B cell (primary cell): ENCODE data around the gene CDK4. TPM values are rescaled to one million over a fixed set of nuclear protein-coding genes. Genes with fewer than 3 reads are reported as not detected.

ENCODE experiments used
- ATAC-seq: fragments of 200-7000 bp; cut with Tn5 transposase; one replicate; pipeline ENCODE4 v1.10.0; 2021; ENCODE audit warnings: low read depth, mild to moderate bottlenecking, moderate number of reproducible peaks, moderate library complexity
- CTCF ChIA-PET: fragments of 350-600 bp; sonication (Branson Sonifier 250); formaldehyde crosslinking; loops from one replicate; lab custom pipeline; 2021; ENCODE audit warnings: antibody characterized with exemption, inconsistent platforms; lab: Charles Lee
- POLR2A ChIA-PET: fragments of 350-600 bp; sonication (Branson Sonifier 250); formaldehyde crosslinking; loops from one replicate; lab custom pipeline; 2021; ENCODE audit warnings: antibody characterized with exemption; lab: Charles Lee
- DNase-seq: peaks from one replicate; pipeline ENCODE4 v3.0.0; 2013
- H2AFZ ChIP-seq: 2 replicates; pipeline ENCODE4 v1.6.1; 2012; ENCODE audit warnings: mild to moderate bottlenecking, low read depth, low read length; ENCODE audit not compliant: insufficient read depth, poor library complexity, severe bottlenecking
- H3K27ac ChIP-seq, 2 donors: 1 replicate in 1 of 2; 2 replicates in 1 of 2; pipeline ENCODE4 v1.5.1; 2012 to 2013; ENCODE audit warnings: low read length in 2 of 2, mild to moderate bottlenecking in 2 of 2, moderate library complexity in 1 of 2
- H3K27me3 ChIP-seq, 4 experiments: fragments of 200-600 bp in 1 of 4; sonication (generic) in 1 of 4; replicated peaks in 1 of 4; 1 replicate in 2 of 4; 2 replicates in 2 of 4; pipeline versions ENCODE4 v1.6.1 to v1.7.0; 2013 to 2016; ENCODE audit warnings: low read length in 3 of 4, mild to moderate bottlenecking in 2 of 4, mixed read lengths in 1 of 4, moderate library complexity in 1 of 4; ENCODE audit not compliant: insufficient read depth in 4 of 4, control insufficient read depth in 3 of 4; ENCODE audit errors: control extremely low read depth in 1 of 4
- H3K36me3 ChIP-seq, 2 experiments: replicated peaks in 1 of 2; 1 replicate in 1 of 2; 2 replicates in 1 of 2; pipeline versions ENCODE4 v1.6.1 to v1.7.1; 2013; ENCODE audit warnings: low read length in 1 of 2; ENCODE audit not compliant: insufficient read depth in 2 of 2, control insufficient read depth in 1 of 2; ENCODE audit errors: control extremely low read depth in 1 of 2, extremely low read depth in 1 of 2
- H3K4me1 ChIP-seq, 2 donors: fragments of 200-600 bp in 1 of 2; sonication (generic) in 1 of 2; 1 replicate in 1 of 2; 2 replicates in 1 of 2; pipeline versions ENCODE4 v1.5.1 to v1.6.1; 2013 to 2017; ENCODE audit warnings: low read length in 2 of 2; ENCODE audit not compliant: control insufficient read depth in 2 of 2, insufficient read depth in 2 of 2
- H3K4me2 ChIP-seq: replicated peaks from 2 replicates; pipeline ENCODE3; 2012; ENCODE audit warnings: mild to moderate bottlenecking, low read depth, low read length; ENCODE audit not compliant: poor library complexity, severe bottlenecking
- H3K4me3 ChIP-seq, 5 experiments: fragments of 200-600 bp in 1 of 5; sonication (generic) in 1 of 5; 1 replicate in 3 of 5; 2 replicates in 2 of 5; pipeline versions ENCODE4 v1.5.1 to v1.7.0; 2011 to 2016; ENCODE audit warnings: low read length in 4 of 5, mild to moderate bottlenecking in 4 of 5, low read depth in 2 of 5, control low read depth in 1 of 5, moderate library complexity in 1 of 5; ENCODE audit not compliant: insufficient read depth in 1 of 5; ENCODE audit errors: control extremely low read depth in 1 of 5, extremely low read depth in 1 of 5
- H3K79me2 ChIP-seq: fragments of 200-600 bp; sonication (generic); one replicate; pipeline ENCODE4 v1.6.0; 2016; ENCODE audit warnings: low read length; ENCODE audit not compliant: control insufficient read depth, insufficient read depth
- H3K9ac ChIP-seq: fragments of 200-600 bp; sonication (generic); 2 replicates; pipeline ENCODE4 v1.6.1; 2017; ENCODE audit warnings: mild to moderate bottlenecking, low read length, moderate library complexity
- H3K9me3 ChIP-seq, 3 donors: one replicate each; pipeline versions ENCODE4 v1.6.1 to v1.7.1; 2013; ENCODE audit warnings: low read length in 2 of 3; ENCODE audit not compliant: control insufficient read depth in 2 of 3, insufficient read depth in 1 of 3; ENCODE audit errors: control extremely low read depth in 1 of 3
- H4K20me1 ChIP-seq: 2 replicates; pipeline ENCODE4 v1.6.0; 2012; ENCODE audit warnings: mild to moderate bottlenecking, low read length; ENCODE audit not compliant: insufficient read depth, control insufficient read depth, poor library complexity, severe bottlenecking
- H3K27ac Mint-ChIP-seq: one replicate; pipeline ENCODE4 v1.8.0; 2021; ENCODE audit warnings: mixed read lengths
- H3K27me3 Mint-ChIP-seq: one replicate; pipeline ENCODE4 v1.8.0; 2021; ENCODE audit warnings: mixed read lengths
- H3K4me1 Mint-ChIP-seq: one replicate; pipeline ENCODE4 v1.8.0; 2021; ENCODE audit warnings: mixed read lengths
- H3K4me3 Mint-ChIP-seq: one replicate; pipeline ENCODE4 v1.8.0; 2021; ENCODE audit warnings: mixed read lengths
- H3K9me3 Mint-ChIP-seq: one replicate; pipeline ENCODE4 v1.8.0; 2022; ENCODE audit warnings: mixed read lengths; ENCODE audit not compliant: insufficient read depth
- CTCF ChIP-seq: fragments of 200-600 bp; IDR thresholded peaks from one replicate; pipeline ENCODE4 v1.8.0; 2022; ENCODE audit warnings: antibody characterized with exemption, mild to moderate bottlenecking
- EZH2 ChIP-seq: IDR thresholded peaks from 2 replicates; pipeline ENCODE4 v1.6.1; 2012; ENCODE audit warnings: borderline replicate concordance, low read depth, mild to moderate bottlenecking, moderate library complexity, low read length; ENCODE audit not compliant: insufficient read depth, poor library complexity, severe bottlenecking
- WGBS: methylation state at CpG from one replicate; pipeline ENCODE4 v1.1.5; 2013; ENCODE audit warnings: missing lambda C conversion rate; ENCODE audit not compliant: insufficient coverage; 5-methylcytosine and 5-hydroxymethylcytosine counted together
- intact Hi-C: fragments of 100-400 bp; cut with micrococcal nuclease; formaldehyde crosslinking; loops from one replicate; pipeline ENCODE4 v1.10.0; 2022
- polyA plus RNA-seq: library from polyadenylated mRNA; depleted of rRNA; stranded (reverse); fragments of >200 nt; gene quantifications from 2 replicates; pipeline ENCODE4 v1.2.3, GENCODE V29; 2012
- total RNA-seq, 2 donors: library from RNA; stranded (reverse); fragments of 120-200 nt in 1 of 2; gene quantifications; 1 replicate in 1 of 2; 2 replicates in 1 of 2; pipeline versions ENCODE4 v1.2.3 to v1.2.4, GENCODE V29; 2013 to 2022

CDK4 gene
- total and polyA plus RNA-seq, 2 donors (not counting 1 experiment from before 2014, with no cell fraction given), result 34.8 to 44.6 TPM

GRCh38 chr12:57708296-57708695, 43.8 kb downstream of the CDK4 start:
- Histone ChIP-seq H2AFZ (no peak overlapping the region), H3K4me3 (no peak overlapping the region), H3K79me2 (peaks cover 7% of the 10 kb centered on the region), H3K9me3 (peaks cover 4 to 6% (median 5%) of the 10 kb centered on the region in 3 donors), H3K4me1 (no peaks in the 10 kb centered on the region), H3K9ac (no peak overlapping the region), H3K36me3 (peaks cover 11 to 43% of the 10 kb centered on the region in 2 experiments), H3K4me2 (no peak overlapping the region), H3K27me3 (no peaks in the 10 kb centered on the region), H4K20me1 (peaks cover 9% of the 10 kb centered on the region), H3K27ac (no peak overlapping the region)
- Mint-ChIP-seq H3K27me3 (no peaks in the 10 kb centered on the region), H3K4me1 (peaks cover 3% of the 10 kb centered on the region), H3K9me3 (no peaks in the 10 kb centered on the region), H3K4me3 (no peak overlapping the region), H3K27ac (no peak overlapping the region)
- CTCF ChIA-PET, result no interaction called here
- ATAC-seq (no peak), DNase-seq (no peak)
- WGBS, result no CpG with 5 or more reads among the region's 2 CpGs
- no peak for TF ChIP-seq CTCF
- no peak for TF ChIP-seq EZH2
- intact Hi-C loops, result no loop called here
- POLR2A ChIA-PET, result interaction anchor here (0.7 kb wide), 1 partner anchor 24 kb away, joined by 3 read pairs; no protein-coding TSS in a partner anchor

DNA sequence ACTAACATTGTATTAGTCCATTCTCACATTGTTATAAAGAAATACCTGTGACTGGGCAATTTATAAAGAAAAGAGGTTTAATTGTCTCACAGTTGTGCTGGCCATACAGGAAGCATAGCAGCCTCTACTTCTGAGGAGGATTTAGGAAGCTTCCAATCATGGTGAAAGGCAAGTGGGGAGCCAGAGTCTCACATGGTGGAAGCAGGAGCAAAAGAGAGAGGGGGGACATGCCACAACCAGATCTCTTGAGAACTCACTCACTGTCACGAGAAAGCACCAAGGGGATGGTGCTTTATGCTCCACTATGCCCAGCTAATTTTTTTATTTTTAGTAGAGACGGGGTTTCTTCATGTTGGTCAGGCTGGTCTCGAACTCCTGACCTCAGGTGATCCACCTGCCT, 44.9 kb downstream of the CDK4 start:
- Mint-ChIP-seq H3K9me3 (no peaks in the 10 kb centered on the region), H3K4me1 (peaks cover 8% of the 10 kb centered on the region), H3K27me3 (no peaks in the 10 kb centered on the region), H3K4me3 (no peak overlapping the region), H3K27ac (no peak overlapping the region)
- ChIA-PET CTCF (no interaction called here), POLR2A (no interaction called here)
- Histone ChIP-seq H3K27me3 (no peaks in the 10 kb centered on the region), H3K79me2 (peaks cover 8% of the 10 kb centered on the region), H2AFZ (no peak overlapping the region), H3K27ac (no peak overlapping the region), H3K4me2 (no peak overlapping the region), H3K4me3 (no peak overlapping the region), H4K20me1 (peaks cover 5% of the 10 kb centered on the region), H3K9me3 (peaks cover 4 to 8% (median 5%) of the 10 kb centered on the region in 3 donors), H3K36me3 (peaks cover 17 to 42% of the 10 kb centered on the region in 2 experiments), H3K9ac (no peak overlapping the region), H3K4me1 (no peaks in the 10 kb centered on the region)
- intact Hi-C loops, result no loop called here
- WGBS, result 100% methylated on average over 1 of the region's 3 CpGs
- DNase-seq (no peak), ATAC-seq (no peak)
- TF ChIP-seq EZH2 (no peak), CTCF (no peak)
